Measurements from ENCODE around the gene LONRF3. TPM values are rescaled to one million over a fixed set of nuclear protein-coding genes. Genes with fewer than 3 reads are reported as not detected.

The LONRF3 gene
- polyA plus RNA-seq, 1 donor (not counting 4 experiments of a cell fraction or from before 2014, with no cell fraction given): not detected

- Histone ChIP-seq H3K4me3 (ENCODE audit: control insufficient read depth in 2 of 3, extremely low read depth in 1 of 3, insufficient read depth in 2 of 3, low read depth in 1 of 3, low read length in 3 of 3) (no peak overlapping the region), H3K9me1 (ENCODE audit: control insufficient read depth, extremely low read depth, insufficient read depth, low read length) (no peaks in the 10 kb centered on the region), H3K27me3 (ENCODE audit: control insufficient read depth, extremely low read depth, insufficient read depth, low read length) (peaks cover 42% of the 10 kb centered on the region), H4K20me1 (ENCODE audit: control insufficient read depth, extremely low read depth, insufficient read depth, low read length) (no peaks in the 10 kb centered on the region), H3K79me2 (ENCODE audit: control insufficient read depth, insufficient read depth, low read length) (no peaks in the 10 kb centered on the region), H3K4me2 (ENCODE audit: control insufficient read depth, extremely low read depth, insufficient read depth, low read depth, low read length) (no peak overlapping the region), H3K9me3 (ENCODE audit: control insufficient read depth, low read depth, low read length) (no peaks in the 10 kb centered on the region), H3K36me3 (ENCODE audit: control insufficient read depth in 2 of 2, extremely low read depth in 1 of 2, insufficient read depth in 2 of 2, low read length in 2 of 2) (no peaks in the 10 kb centered on the region), H3K4me1 (ENCODE audit: control insufficient read depth, extremely low read depth, insufficient read depth, low read length) (peaks cover 5% of the 10 kb centered on the region), H3K27ac (ENCODE audit: control insufficient read depth, insufficient read depth, low read length) (no peak overlapping the region), H3K9ac (ENCODE audit: control insufficient read depth, extremely low read depth, insufficient read depth, low read length) (no peak overlapping the region), H2AFZ (ENCODE audit: control insufficient read depth, low read length) (no peak overlapping the region)
- no peak for FAIRE-seq
- no peak for TF ChIP-seq CTCF (optimal IDR thresholded peaks at IDR 0.05 in 1 of 3, IDR thresholded peaks at IDR 0.05 in 1 of 3, conservative IDR thresholded peaks at IDR 0.05 in 1 of 3; ENCODE audit: extremely low read depth in 1 of 3, insufficient read depth in 2 of 3, low read length in 3 of 3)
- no peak for TF ChIP-seq EZH2 (IDR thresholded peaks at IDR 0.05; ENCODE audit: low read length)
- DNase-seq (ENCODE audit: low read depth, low spot score): no peak
- dilution Hi-C loops (cut with MboI; ENCODE audit: extremely low pct_ligation_motif_present, low sequenced_read_pairs): no loop called here
Observed at GRCh38 chrX:118978451-118978850, 4.0 kb downstream of the LONRF3 start.

GRCh38 chrX:118980761-118981160, 6.3 kb downstream of the LONRF3 start:
- H3K27me3 ChIP-seq (ENCODE audit: control insufficient read depth, extremely low read depth, insufficient read depth, low read length): peaks cover 22% of the 10 kb centered on the region
- dilution Hi-C loops (cut with MboI; ENCODE audit: extremely low pct_ligation_motif_present, low sequenced_read_pairs): no loop called here
- DNase-seq (ENCODE audit: low read depth, low spot score): no peak
- H3K4me1 ChIP-seq (ENCODE audit: control insufficient read depth, extremely low read depth, insufficient read depth, low read length): no peaks in the 10 kb centered on the region
- H3K9me1 ChIP-seq (ENCODE audit: control insufficient read depth, extremely low read depth, insufficient read depth, low read length): no peaks in the 10 kb centered on the region
- no peaks in the 10 kb centered on the region for H4K20me1 ChIP-seq (ENCODE audit: control insufficient read depth, extremely low read depth, insufficient read depth, low read length)
- no peaks in the 10 kb centered on the region for H3K79me2 ChIP-seq (ENCODE audit: control insufficient read depth, insufficient read depth, low read length)
- FAIRE-seq: no peak
- no peaks in the 10 kb centered on the region for H3K36me3 ChIP-seq (ENCODE audit: control insufficient read depth in 2 of 2, extremely low read depth in 1 of 2, insufficient read depth in 2 of 2, low read length in 2 of 2)
- TF ChIP-seq EZH2 (IDR thresholded peaks at IDR 0.05; ENCODE audit: low read length) (no peak), CTCF (optimal IDR thresholded peaks at IDR 0.05 in 1 of 3, IDR thresholded peaks at IDR 0.05 in 1 of 3, conservative IDR thresholded peaks at IDR 0.05 in 1 of 3; ENCODE audit: extremely low read depth in 1 of 3, insufficient read depth in 2 of 3, low read length in 3 of 3) (no peak)
- H3K4me2 ChIP-seq (ENCODE audit: control insufficient read depth, extremely low read depth, insufficient read depth, low read depth, low read length): no peak overlapping the region
- H3K27ac ChIP-seq (ENCODE audit: control insufficient read depth, insufficient read depth, low read length): no peak overlapping the region
- H2AFZ ChIP-seq (ENCODE audit: control insufficient read depth, low read length): no peak overlapping the region
- no peak overlapping the region for H3K9ac ChIP-seq (ENCODE audit: control insufficient read depth, extremely low read depth, insufficient read depth, low read length)
- no peaks in the 10 kb centered on the region for H3K9me3 ChIP-seq (ENCODE audit: control insufficient read depth, low read depth, low read length)
- no peak overlapping the region for H3K4me3 ChIP-seq (ENCODE audit: control insufficient read depth in 2 of 3, extremely low read depth in 1 of 3, insufficient read depth in 2 of 3, low read depth in 1 of 3, low read length in 3 of 3)
